ENCODE data around the gene PRAMEF15.
A peak's percentile ranks its signal among the peaks of the same experiment; 100 is the strongest.
"Not testable (repeated sequence)": the region's sequence is repeated elsewhere in the genome, so short reads cannot be mapped to it uniquely, and the experiment has no call there.

Gene PRAMEF15

GRCh38 chr1:13315281-13315680, at the start of gene PRAMEF15:
Gene PRAMEF15 (plus strand): TSS chr1:13315581. CDS start chr1:13318408, 2,827 bp downstream.
- not testable (repeated sequence) for DNase-seq (ENCODE audit: low read depth)

GRCh38 chr1:13277016-13277415, 38.4 kb upstream of the PRAMEF15 start:
- not testable (repeated sequence) for DNase-seq (ENCODE audit: low read depth)

- not testable (repeated sequence) for DNase-seq (ENCODE audit: low read depth)
Measured at GRCh38 chr1:13279617-13280016, 35.8 kb upstream of the PRAMEF15 start.

GRCh38 chr1:13285037-13285436, 30.3 kb upstream of the PRAMEF15 start, which contains the start of gene PRAMEF8:
Gene PRAMEF8 (minus strand): TSS chr1:13285137. CDS start chr1:13284091, 1,046 bp downstream.
- not testable (repeated sequence) for DNase-seq (ENCODE audit: low read depth)

GRCh38 chr1:13289030-13289429, 26.4 kb upstream of the PRAMEF15 start:
- DNase-seq (ENCODE audit: low read depth), result not testable (repeated sequence)

- not testable (repeated sequence) for DNase-seq (ENCODE audit: low read depth)
Measured at GRCh38 chr1:13297216-13297931, 18.0 kb upstream of the PRAMEF15 start.

- DNase-seq (ENCODE audit: low read depth), result not testable (repeated sequence)
Measured at GRCh38 chr1:13298699-13299098, 16.7 kb upstream of the PRAMEF15 start.

- DNase-seq (ENCODE audit: low read depth), result not testable (repeated sequence)
Measured at GRCh38 chr1:13302197-13302596, 13.2 kb upstream of the PRAMEF15 start.

GRCh38 chr1:13303239-13303638, 12.1 kb upstream of the PRAMEF15 start, which contains the start of gene PRAMEF33:
Gene PRAMEF33 (plus strand): TSS chr1:13303539. CDS start chr1:13305955, 2,416 bp downstream.
- not testable (repeated sequence) for DNase-seq (ENCODE audit: low read depth)

- not testable (repeated sequence) for DNase-seq (ENCODE audit: low read depth)
Measured at GRCh38 chr1:13342496-13342895, 27.1 kb downstream of the PRAMEF15 start.

- DNase-seq (ENCODE audit: low read depth), result not testable (repeated sequence)
Measured at GRCh38 chr1:13347034-13347433, 31.7 kb downstream of the PRAMEF15 start, which contains the start of gene PRAMEF14. Gene PRAMEF14 (minus strand): TSS chr1:13347134. CDS start chr1:13345314, 1,820 bp downstream.

- DNase-seq (ENCODE audit: low read depth), result not testable (repeated sequence)
Measured at GRCh38 chr1:13353476-13353875, 38.1 kb downstream of the PRAMEF15 start.

GRCh38 chr1:13354475-13354874, 39.1 kb downstream of the PRAMEF15 start:
- DNase-seq (ENCODE audit: low read depth), result not testable (repeated sequence)

GRCh38 chr1:13356774-13357173, 41.4 kb downstream of the PRAMEF15 start:
- DNase-seq (ENCODE audit: low read depth), result peak; percentile 29

GRCh38 chr1:13362364-13362763, 47.0 kb downstream of the PRAMEF15 start:
- DNase-seq (ENCODE audit: low read depth), result not testable (repeated sequence)

- not testable (repeated sequence) for DNase-seq (ENCODE audit: low read depth)
Measured at GRCh38 chr1:13364928-13365327, 49.5 kb downstream of the PRAMEF15 start.

GRCh38 chr1:13366536-13366935, 51.2 kb downstream of the PRAMEF15 start:
- not testable (repeated sequence) for DNase-seq (ENCODE audit: low read depth)

- not testable (repeated sequence) for DNase-seq (ENCODE audit: low read depth)
Measured at GRCh38 chr1:13368544-13368943, 53.2 kb downstream of the PRAMEF15 start.

All from CMK (cell line).